ENCODE measurements around the gene ATP2B2. TPM values are rescaled to one million over a fixed set of nuclear protein-coding genes. Genes with fewer than 3 reads are reported as not detected.

ATP2B2 gene
- total and polyA plus RNA-seq, 10 of the 15 experiments (the other 5 are each of a cell fraction or from before 2014, with no cell fraction given): 0.04 TPM; not detected in 9

- TF ChIP-seq USF1 (IDR thresholded peaks at IDR 0.05; ENCODE audit: borderline replicate concordance, extremely low read length, insufficient read depth, low read depth, low read length) (no peak), RFX5 (IDR thresholded peaks at IDR 0.05; ENCODE audit: low read depth, low read length) (no peak)
Measured at GRCh38 chr3:10389339-10389738, 116.0 kb downstream of the ATP2B2 start (continued).

- ChIA-PET RAD21 (ENCODE audit: unreplicated experiment) (interaction anchor here (1.3 kb wide), 1 partner anchor 43 kb away, joined by 3 read pairs; no protein-coding TSS in a partner anchor), POLR2A (no interaction called here), SMC1A (ENCODE audit: uncharacterized antibody, unreplicated experiment) (no interaction called here), CTCF (no interaction called here)
- Histone ChIP-seq H3K4me1 (ENCODE audit: control insufficient read depth, insufficient read depth, low read length) (peaks cover 14% of the 10 kb centered on the region), H3K27me3 (replicated peaks in 1 of 2; ENCODE audit: control insufficient read depth in 2 of 2, insufficient read depth in 2 of 2, low read length in 1 of 2) (no peaks in the 10 kb centered on the region; a peak in 1 of 4 replicates), H3K9me3 (replicated peaks; ENCODE audit: control insufficient read depth, insufficient read depth, low read length) (no peaks in the 10 kb centered on the region), H2AFZ (ENCODE audit: control insufficient read depth, low read depth, low read length) (no peak overlapping the region), H3K36me3 (ENCODE audit: control insufficient read depth in 2 of 2, insufficient read depth in 2 of 2, low read length in 1 of 2) (no peaks in the 10 kb centered on the region), H3K9ac (ENCODE audit: control insufficient read depth, insufficient read depth, low read length) (no peak overlapping the region), H3K79me2 (ENCODE audit: control insufficient read depth, insufficient read depth, low read length) (no peaks in the 10 kb centered on the region), H4K20me1 (ENCODE audit: control insufficient read depth, insufficient read depth) (no peaks in the 10 kb centered on the region), H3K27ac (ENCODE audit: control insufficient read depth, insufficient read depth) (no peak overlapping the region), H3K4me2 (ENCODE audit: control insufficient read depth, insufficient read depth) (no peak overlapping the region), H3K4me3 (no peak overlapping the region)
- FAIRE-seq: no peak
- BruUV-seq (replicated peaks): no TSS peak
- in situ Hi-C loops (cut with MboI) (no loop called here), intact Hi-C loops (cut with micrococcal nuclease; ENCODE audit: unreplicated experiment) (no loop called here)
- TF ChIP-seq SMAD1 (IDR thresholded peaks at IDR 0.05; ENCODE audit: low read depth, partially characterized antibody): no peak
- TF ChIP-seq ZBED1 (IDR thresholded peaks at IDR 0.05; ENCODE audit: borderline replicate concordance): no peak
- no peak for TF ChIP-seq CEBPB (IDR thresholded peaks at IDR 0.05; ENCODE audit: borderline replicate concordance in 1 of 2, low read depth in 2 of 2, low read length in 2 of 2)
- no peak for TF ChIP-seq CHD1 (IDR thresholded peaks at IDR 0.05; ENCODE audit: low read depth, low read length)
- TF ChIP-seq MTA3 (IDR thresholded peaks at IDR 0.05; ENCODE audit: borderline replicate concordance, low read length): no peak
- no peak for TF ChIP-seq ZBTB33 (IDR thresholded peaks at IDR 0.05)
- no peak for TF ChIP-seq IRF5 (IDR thresholded peaks at IDR 0.05; ENCODE audit: borderline replicate concordance)
- TF ChIP-seq, protein P1, sequence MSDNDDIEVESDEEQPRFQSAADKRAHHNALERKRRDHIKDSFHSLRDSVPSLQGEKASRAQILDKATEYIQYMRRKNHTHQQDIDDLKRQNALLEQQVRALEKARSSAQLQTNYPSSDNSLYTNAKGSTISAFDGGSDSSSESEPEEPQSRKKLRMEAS (IDR thresholded peaks at IDR 0.05; ENCODE audit: low read depth, low read length): no peak
- no peak for TF ChIP-seq IKZF2 (IDR thresholded peaks at IDR 0.05)
- no peak for TF ChIP-seq MXI1 (IDR thresholded peaks at IDR 0.05; ENCODE audit: low read depth, low read length)
- TF ChIP-seq NBN (IDR thresholded peaks at IDR 0.05): no peak
- TF ChIP-seq HSF1 (IDR thresholded peaks at IDR 0.05; ENCODE audit: low read depth, low read length): no peak
- no peak for DNase-seq (ENCODE audit: low read depth, low spot score)
- ATAC-seq: no peak
- 63% methylated on average over 6 of the region's 6 CpGs for WGBS (ENCODE audit: insufficient coverage, insufficient replicate concordance, low lambda C conversion rate, missing lambda C conversion rate)
Measured at GRCh38 chr3:10387881-10388609, 117.3 kb downstream of the ATP2B2 start.
